HG03571 (cell line): Measurements from ENCODE around the gene BTBD17.

Source experiments
- ATAC-seq: cut with Tn5 transposase; IDR thresholded peaks from one replicate; pipeline ENCODE4 v1.9.1; 2021; ENCODE audit not compliant: unreplicated experiment

BTBD17 gene

GRCh38 chr17:74339537-74340195 is 22.0 kb downstream of the BTBD17 start:
- ATAC-seq = no peak

- no peak for ATAC-seq
Measured at GRCh38 chr17:74337834-74338500, 23.7 kb downstream of the BTBD17 start.

GRCh38 chr17:74336307-74336706 is 25.4 kb downstream of the BTBD17 start:
- ATAC-seq = no peak

GRCh38 chr17:74335529-74336062 is 26.1 kb downstream of the BTBD17 start:
- no peak for ATAC-seq

GRCh38 chr17:74334393-74335039 is 27.2 kb downstream of the BTBD17 start:
- ATAC-seq = no peak

GRCh38 chr17:74332763-74333283 is 28.8 kb downstream of the BTBD17 start:
- no peak for ATAC-seq

- no peak for ATAC-seq
Measured at GRCh38 chr17:74332017-74332650, 29.5 kb downstream of the BTBD17 start.

GRCh38 chr17:74330446-74330845 is 31.2 kb downstream of the BTBD17 start:
- no peak for ATAC-seq

- no peak for ATAC-seq
Measured at GRCh38 chr17:74329378-74329777, 32.3 kb downstream of the BTBD17 start.

- no peak for ATAC-seq
Measured at GRCh38 chr17:74328487-74328886, 33.2 kb downstream of the BTBD17 start.

GRCh38 chr17:74326506-74326905 is 35.2 kb downstream of the BTBD17 start:
- ATAC-seq = no peak

GRCh38 chr17:74325743-74326379 is 35.8 kb downstream of the BTBD17 start, which contains the start of gene KIF19:
Gene KIF19, plus strand, starts transcription at chr17:74326226. Its CDS starts 124 bp downstream, at chr17:74326350.
- no peak for ATAC-seq

- no peak for ATAC-seq
Measured at GRCh38 chr17:74325376-74325742, 36.3 kb downstream of the BTBD17 start.

- no peak for ATAC-seq
Measured at GRCh38 chr17:74324521-74324920, 37.1 kb downstream of the BTBD17 start.

GRCh38 chr17:74318391-74318790 is 43.3 kb downstream of the BTBD17 start:
- no peak for ATAC-seq

GRCh38 chr17:74317071-74317470 is 44.6 kb downstream of the BTBD17 start:
- no peak for ATAC-seq

GRCh38 chr17:74316220-74316619 is 45.4 kb downstream of the BTBD17 start:
- ATAC-seq = no peak

GRCh38 chr17:74314877-74315276 is 46.8 kb downstream of the BTBD17 start:
- ATAC-seq = no peak

- no peak for ATAC-seq
Measured at GRCh38 chr17:74309902-74310301, 51.8 kb downstream of the BTBD17 start.

- ATAC-seq = no peak
Measured at GRCh38 chr17:74307984-74308773, 53.5 kb downstream of the BTBD17 start.
